Measurements from ENCODE around the gene NAA25. TPM values are rescaled to one million over a fixed set of nuclear protein-coding genes. Genes with fewer than 3 reads are reported as not detected.

NAA25 gene
- total and polyA plus RNA-seq, 7 donors, result 10.9 to 46.5 (median 28.1) TPM

DNA sequence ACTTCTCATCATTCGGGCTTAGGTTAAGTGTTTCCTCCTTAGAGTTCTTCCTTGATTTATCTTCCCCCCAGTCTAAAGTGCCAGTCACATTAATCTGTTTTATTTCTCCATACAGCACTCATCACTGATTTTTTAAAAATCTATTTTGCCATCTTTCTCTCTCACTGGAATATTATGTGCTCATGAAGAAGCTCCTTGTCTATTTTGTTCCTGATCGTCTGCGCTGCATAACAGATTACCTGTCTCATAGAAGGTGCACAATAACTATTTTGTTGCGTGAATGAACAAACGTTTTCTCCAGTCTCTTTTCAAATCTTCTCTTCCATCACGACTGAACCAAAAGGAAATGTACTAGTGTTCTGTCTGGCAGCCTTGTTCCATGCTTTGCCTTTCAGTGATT is 92.6 kb downstream of the NAA25 start:
- Histone ChIP-seq H3K4me1 (peaks cover 31% of the 10 kb centered on the region), H3K9me3 (no peaks in the 10 kb centered on the region), H3K36me3 (ENCODE audit: insufficient read depth in 1 of 2, low read depth in 1 of 2) (peaks cover 3 to 38% of the 10 kb centered on the region in 2 donors), H3K27me3 (ENCODE audit: insufficient read depth in 3 of 3, low read length in 2 of 3) (no peaks in the 10 kb centered on the region), H3K4me3 (no peak overlapping the region), H3K27ac (no peak overlapping the region)
- no peak for DNase-seq
- intact Hi-C loops (cut with DNase I), result no loop called here
- 95 to 97% (median 97%) methylated on average over 6 of the region's 6 CpGs for WGBS, 3 donors
- TF ChIP-seq, protein P1, sequence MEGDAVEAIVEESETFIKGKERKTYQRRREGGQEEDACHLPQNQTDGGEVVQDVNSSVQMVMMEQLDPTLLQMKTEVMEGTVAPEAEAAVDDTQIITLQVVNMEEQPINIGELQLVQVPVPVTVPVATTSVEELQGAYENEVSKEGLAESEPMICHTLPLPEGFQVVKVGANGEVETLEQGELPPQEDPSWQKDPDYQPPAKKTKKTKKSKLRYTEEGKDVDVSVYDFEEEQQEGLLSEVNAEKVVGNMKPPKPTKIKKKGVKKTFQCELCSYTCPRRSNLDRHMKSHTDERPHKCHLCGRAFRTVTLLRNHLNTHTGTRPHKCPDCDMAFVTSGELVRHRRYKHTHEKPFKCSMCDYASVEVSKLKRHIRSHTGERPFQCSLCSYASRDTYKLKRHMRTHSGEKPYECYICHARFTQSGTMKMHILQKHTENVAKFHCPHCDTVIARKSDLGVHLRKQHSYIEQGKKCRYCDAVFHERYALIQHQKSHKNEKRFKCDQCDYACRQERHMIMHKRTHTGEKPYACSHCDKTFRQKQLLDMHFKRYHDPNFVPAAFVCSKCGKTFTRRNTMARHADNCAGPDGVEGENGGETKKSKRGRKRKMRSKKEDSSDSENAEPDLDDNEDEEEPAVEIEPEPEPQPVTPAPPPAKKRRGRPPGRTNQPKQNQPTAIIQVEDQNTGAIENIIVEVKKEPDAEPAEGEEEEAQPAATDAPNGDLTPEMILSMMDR (IDR thresholded peaks at IDR 0.05), result no peak
- ATAC-seq, result no peak

DNA sequence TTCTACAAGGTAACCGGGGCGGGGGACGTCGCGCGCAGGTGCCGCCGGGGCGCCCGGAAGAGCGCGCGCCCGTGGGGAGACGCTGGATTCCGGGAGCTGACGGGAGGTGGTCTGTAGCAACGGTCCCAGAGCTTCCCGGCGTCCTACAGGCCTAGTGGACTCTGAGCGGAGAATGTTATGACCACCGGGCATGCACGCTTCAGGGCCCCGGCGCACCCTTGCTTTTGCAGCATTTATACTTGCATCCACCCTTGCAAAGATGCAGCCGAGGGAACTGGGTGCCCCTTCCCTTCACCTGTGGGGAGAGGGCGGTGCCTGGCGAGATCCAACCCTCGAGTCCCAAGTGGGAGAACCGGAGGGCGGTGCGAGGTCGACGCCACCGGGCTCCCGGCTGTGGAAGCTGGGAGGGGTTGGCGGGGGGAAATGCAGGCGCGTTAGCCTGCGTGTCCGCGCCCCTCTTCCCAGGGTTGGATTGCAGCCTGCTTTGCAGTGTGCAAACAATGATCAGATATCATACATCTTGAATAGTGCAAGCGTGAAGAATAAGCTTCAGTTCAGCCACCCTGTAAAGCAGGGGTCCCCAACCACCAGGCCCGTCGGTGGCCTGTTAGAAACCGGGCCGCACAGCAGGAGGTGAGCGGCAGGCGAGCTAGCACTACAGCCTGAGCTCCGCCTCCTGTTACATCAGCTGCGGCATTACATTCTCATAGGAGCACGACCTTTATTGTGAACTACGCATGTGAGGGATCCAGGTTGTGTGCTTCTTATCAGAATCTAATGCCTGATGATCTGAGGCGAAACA is 94.8 kb downstream of the NAA25 start:
- peak; percentile 50 to 71 for DNase-seq
- H3K27ac ChIP-seq, result peak overlapping the region; percentile 98
- peak; percentile 18 to 39 (median 26) for ATAC-seq
- H3K36me3 ChIP-seq (ENCODE audit: insufficient read depth in 1 of 2, low read depth in 1 of 2), result peaks cover 3 to 26% of the 10 kb centered on the region in 2 donors
- TF ChIP-seq, protein P1 (IDR thresholded peaks at IDR 0.05), result no peak
- no peaks in the 10 kb centered on the region for H3K27me3 ChIP-seq (ENCODE audit: insufficient read depth in 3 of 3, low read length in 2 of 3)
- H3K4me3 ChIP-seq, result peak overlapping the region; percentile 75
- peaks cover 27% of the 10 kb centered on the region for H3K4me1 ChIP-seq
- WGBS, 3 donors, result 2 to 3% (median 2%) methylated on average over 53 to 54 of the region's 54 CpGs
- no peaks in the 10 kb centered on the region for H3K9me3 ChIP-seq
- intact Hi-C loops (cut with DNase I), result loop anchor here (5.0 kb wide), 2 partner anchors 67 to 72 kb away; no protein-coding TSS in a partner anchor

DNA sequence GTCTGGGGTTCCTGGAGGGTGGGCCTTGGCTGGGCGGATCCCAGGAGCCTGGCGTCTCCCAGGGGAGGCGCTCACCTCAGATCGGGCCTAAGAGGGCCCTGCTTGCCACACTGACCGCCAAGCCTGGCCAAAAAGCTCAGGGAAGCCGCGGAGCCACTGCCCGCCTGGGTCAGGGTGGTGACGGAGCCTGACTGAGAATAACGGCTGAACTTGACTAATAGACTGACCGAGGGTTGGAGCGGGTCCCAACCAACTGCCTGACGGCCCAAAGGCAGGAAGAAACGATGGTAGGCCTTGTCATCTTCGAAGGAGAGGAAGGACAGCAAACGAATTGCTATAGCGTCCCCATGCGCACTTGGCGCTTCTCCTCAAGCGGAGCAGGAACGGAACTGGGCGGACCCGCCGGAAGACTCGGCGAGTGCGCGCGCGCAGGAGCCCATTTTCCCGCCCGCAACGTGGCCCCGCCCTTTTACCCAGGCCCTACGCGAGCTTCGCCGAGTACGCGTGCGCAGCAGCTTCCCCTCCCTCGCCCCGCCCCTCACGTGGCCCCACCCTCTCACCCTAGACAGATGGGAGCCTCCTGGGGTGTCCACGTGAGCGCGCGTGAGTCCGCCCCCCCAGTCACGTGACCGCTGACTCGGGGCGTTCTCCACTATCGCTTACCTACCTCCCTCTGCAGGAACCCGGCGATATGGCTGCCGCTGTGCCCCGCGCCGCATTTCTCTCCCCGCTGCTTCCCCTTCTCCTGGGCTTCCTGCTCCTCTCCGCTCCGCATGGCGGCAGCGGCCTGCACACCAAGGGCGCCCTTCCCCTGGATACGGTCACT is 95.6 kb downstream of the NAA25 start, which contains the start of the genes ERP29 and TMEM116:
ERP29 (plus strand) TSS at position 652 of the 826 bp plus-strand sequence; CDS start at position 692, 40 bp downstream.
TMEM116 (minus strand) TSS at position 391 of the 826 bp plus-strand sequence. CDS start 7,895 bp downstream, outside the sequence.
- Histone ChIP-seq H3K4me3 (peak within 1 kb of the TSS; percentile 75), H3K27ac (peak within 1 kb of the TSS; percentile 98), H3K4me1 (peaks cover 20% of the 10 kb centered on the region), H3K36me3 (ENCODE audit: insufficient read depth in 1 of 2, low read depth in 1 of 2) (peaks cover 3 to 21% of the 10 kb centered on the region in 2 donors), H3K27me3 (ENCODE audit: insufficient read depth in 3 of 3, low read length in 2 of 3) (no peaks in the 10 kb centered on the region), H3K9me3 (no peaks in the 10 kb centered on the region)
- WGBS, 3 donors, result 0 to 1% (median 0%) methylated on average over 57 to 67 of the region's 67 CpGs
- DNase-seq (peak; percentile 100), ATAC-seq (peak; percentile 91 to 92 (median 92))
- intact Hi-C loops (cut with DNase I), result loop anchor here (5.0 kb wide), 2 partner anchors 66 to 71 kb away; no protein-coding TSS in a partner anchor
- TF ChIP-seq, protein P1 (IDR thresholded peaks at IDR 0.05), result peak; percentile 67

DNA sequence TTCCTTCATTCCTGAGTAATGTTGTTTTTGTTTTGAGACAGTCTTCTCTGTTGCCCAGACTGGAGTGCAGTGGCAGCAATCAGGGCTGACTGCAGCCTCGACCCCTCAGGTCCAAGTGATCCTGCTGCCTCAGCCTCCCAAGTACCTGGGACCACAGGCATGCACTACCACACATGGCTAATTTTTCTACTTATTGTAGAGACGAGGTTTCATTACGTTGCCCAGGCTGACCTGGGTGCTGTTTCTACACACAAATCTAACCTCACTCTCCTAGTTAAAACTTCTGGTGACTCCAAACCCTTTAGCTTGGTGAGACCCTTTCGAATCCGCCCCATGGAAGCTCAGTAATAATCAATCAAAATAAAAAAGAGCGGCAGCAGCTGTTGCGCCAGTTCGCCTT is 96.9 kb downstream of the NAA25 start:
- Histone ChIP-seq H3K27me3 (ENCODE audit: insufficient read depth in 3 of 3, low read length in 2 of 3) (no peaks in the 10 kb centered on the region), H3K36me3 (ENCODE audit: insufficient read depth in 1 of 2, low read depth in 1 of 2) (peaks cover 3 to 12% of the 10 kb centered on the region in 2 donors), H3K9me3 (no peaks in the 10 kb centered on the region), H3K4me3 (peak overlapping the region; percentile 75), H3K27ac (peak overlapping the region; percentile 98), H3K4me1 (peaks cover 25% of the 10 kb centered on the region)
- 93 to 95% (median 94%) methylated on average over 8 of the region's 8 CpGs for WGBS, 3 donors
- intact Hi-C loops (cut with DNase I), result loop anchor here (5.0 kb wide), 2 partner anchors 64 to 69 kb away; no protein-coding TSS in a partner anchor
- TF ChIP-seq, protein P1 (IDR thresholded peaks at IDR 0.05), result no peak
- DNase-seq, result no peak
- no peak for ATAC-seq
